Tibial artery (tissue), 4 donors: ENCODE measurements around the gene SLC35B2.
A peak's percentile ranks its signal among the peaks of the same experiment; 100 is the strongest.

Experiments
- DNase-seq, 2 donors: peaks; one replicate each; pipeline ENCODE4 v3.0.0-alpha.2; 2019
- H3K27ac ChIP-seq, 2 donors: fragments of 200-600 bp; sonication (generic) in 1 of 2; 1 replicate in 1 of 2; 2 replicates in 1 of 2; pipeline ENCODE4 v1.5.1; 2018 to 2019; ENCODE audit warnings: mild to moderate bottlenecking in 1 of 2
- H3K27me3 ChIP-seq, 2 donors: fragments of 200-600 bp; sonication (generic) in 1 of 2; one replicate each; pipeline versions ENCODE4 v1.5.1 to v1.6.0; 2016 to 2019
- H3K36me3 ChIP-seq, 3 donors: fragments of 200-600 bp; sonication (generic) in 2 of 3; one replicate each; pipeline ENCODE4 v1.5.1; 2016 to 2019; ENCODE audit warnings: mild to moderate bottlenecking in 2 of 3
- H3K4me1 ChIP-seq, 4 donors: fragments of 200-600 bp; sonication (generic) in 2 of 4; 1 replicate in 3 of 4; 2 replicates in 1 of 4; pipeline ENCODE4 v1.5.1; 2016 to 2019
- H3K4me3 ChIP-seq, 2 donors: fragments of 200-600 bp; sonication (generic) in 1 of 2; 1 replicate in 1 of 2; 2 replicates in 1 of 2; pipeline ENCODE4 v1.5.1; 2018 to 2019; ENCODE audit warnings: mild to moderate bottlenecking in 2 of 2
- H3K9me3 ChIP-seq, 3 donors: fragments of 200-600 bp; sonication (generic) in 1 of 3; one replicate each; pipeline ENCODE4 v1.5.1; 2016 to 2019
- CTCF ChIP-seq, 2 experiments: fragments of 200-600 bp in 1 of 2; fragments of 450-650 bp in 1 of 2; IDR thresholded peaks; one replicate each; pipeline ENCODE4 v1.5.1; 2017 to 2019; ENCODE audit warnings: antibody characterized with exemption in 2 of 2, mild to moderate bottlenecking in 1 of 2, moderate library complexity in 1 of 2
- intact Hi-C: fragments of 100-400 bp; cut with DNase I; formaldehyde crosslinking; loops from one replicate; pipeline ENCODE4 v1.15.0; 2023; ENCODE audit warnings: low total_unique reads

SLC35B2 gene

GRCh38 chr6:44257025-44257752 is at the start of gene SLC35B2:
Gene SLC35B2, minus strand, starts transcription at chr6:44257528. Its CDS starts 118 bp downstream, at chr6:44257410.
- peak; percentile 67 to 85 for TF ChIP-seq CTCF (IDR thresholded peaks at IDR 0.05)
- intact Hi-C loops: loop anchor here (5.0 kb wide), 1 partner anchor 85 kb away; no protein-coding TSS in a partner anchor
- Histone ChIP-seq H3K27me3 (no peaks in the 10 kb centered on the region), H3K27ac (peak within 1 kb of the TSS; percentile 86 to 88), H3K4me3 (peak within 1 kb of the TSS; percentile 78 to 86), H3K9me3 (no peaks in the 10 kb centered on the region), H3K4me1 (peaks cover 0 to 20% (median 17%) of the 10 kb centered on the region in 4 donors), H3K36me3 (peaks cover 27 to 53% (median 38%) of the 10 kb centered on the region in 3 donors)
- peak; percentile 54 to 82 for DNase-seq

- Histone ChIP-seq H3K36me3 (peaks cover 36 to 100% (median 90%) of the 10 kb centered on the region in 3 donors), H3K27ac (no peak overlapping the region), H3K4me3 (no peak overlapping the region), H3K4me1 (peaks cover 0 to 1% (median 0%) of the 10 kb centered on the region in 4 donors), H3K9me3 (no peaks in the 10 kb centered on the region), H3K27me3 (no peaks in the 10 kb centered on the region)
- TF ChIP-seq CTCF (IDR thresholded peaks at IDR 0.05): no peak
- intact Hi-C loops: no loop called here
- DNase-seq: no peak
Measured at GRCh38 chr6:44306710-44307109, 49.4 kb upstream of the SLC35B2 start.

- intact Hi-C loops: no loop called here
- H3K36me3 ChIP-seq: peaks cover 40 to 100% (median 93%) of the 10 kb centered on the region in 3 donors
- H3K9me3 ChIP-seq: no peaks in the 10 kb centered on the region
- no peaks in the 10 kb centered on the region for H3K4me1 ChIP-seq
- no peak for TF ChIP-seq CTCF (IDR thresholded peaks at IDR 0.05)
- no peak overlapping the region for H3K4me3 ChIP-seq
- H3K27me3 ChIP-seq: no peaks in the 10 kb centered on the region
- H3K27ac ChIP-seq: no peak overlapping the region
- DNase-seq: peak in 1 of 2 donors; percentile 49
Measured at GRCh38 chr6:44305200-44305725, 47.9 kb upstream of the SLC35B2 start.

- H3K27me3 ChIP-seq: no peaks in the 10 kb centered on the region
Measured at GRCh38 chr6:44304282-44305199, 47.2 kb upstream of the SLC35B2 start.

More at GRCh38 chr6:44304282-44305199, 47.2 kb upstream of the SLC35B2 start:
- no peak overlapping the region for H3K4me3 ChIP-seq
- peaks cover 40 to 95% (median 88%) of the 10 kb centered on the region in 3 donors for H3K36me3 ChIP-seq
- TF ChIP-seq CTCF (IDR thresholded peaks at IDR 0.05): peak; percentile 60 to 72
- DNase-seq: peak in 1 of 2 donors; percentile 63
- H3K9me3 ChIP-seq: no peaks in the 10 kb centered on the region
- intact Hi-C loops: no loop called here
- no peak overlapping the region for H3K27ac ChIP-seq
- no peaks in the 10 kb centered on the region for H3K4me1 ChIP-seq
